Measurements from ENCODE around the gene PIGP.
"Not testable (repeated sequence)": the region's sequence is repeated elsewhere in the genome, so short reads cannot be mapped to it uniquely, and the experiment has no call there.

PIGP gene

GRCh38 chr21:37059181-37059580, 13.7 kb downstream of the PIGP start:
- no peak overlapping the region for H3K9ac ChIP-seq (ENCODE audit: low read length)
- no peaks in the 10 kb centered on the region for H3K27me3 ChIP-seq (ENCODE audit: control insufficient read depth, insufficient read depth, low read length)
- no peaks in the 10 kb centered on the region for H3K9me3 ChIP-seq (ENCODE audit: control insufficient read depth, low read depth, low read length)
- H3K36me3 ChIP-seq (ENCODE audit: control insufficient read depth, low read depth, low read length) = no peaks in the 10 kb centered on the region
- H3K27ac ChIP-seq (ENCODE audit: low read length) = no peak overlapping the region
- no peak overlapping the region for H3K4me3 ChIP-seq (ENCODE audit: low read length)
- H3K4me1 ChIP-seq (ENCODE audit: control insufficient read depth, low read depth, low read length) = peaks cover 10% of the 10 kb centered on the region

GRCh38 chr21:37058261-37058660, 14.6 kb downstream of the PIGP start:
- peaks cover 10% of the 10 kb centered on the region for H3K4me1 ChIP-seq (ENCODE audit: control insufficient read depth, low read depth, low read length)
- H3K27ac ChIP-seq (ENCODE audit: low read length) = no peak overlapping the region
- H3K4me3 ChIP-seq (ENCODE audit: low read length) = no peak overlapping the region
- H3K9me3 ChIP-seq (ENCODE audit: control insufficient read depth, low read depth, low read length) = no peaks in the 10 kb centered on the region
- no peaks in the 10 kb centered on the region for H3K27me3 ChIP-seq (ENCODE audit: control insufficient read depth, insufficient read depth, low read length)
- H3K36me3 ChIP-seq (ENCODE audit: control insufficient read depth, low read depth, low read length) = no peaks in the 10 kb centered on the region
- H3K9ac ChIP-seq (ENCODE audit: low read length) = no peak overlapping the region

- Histone ChIP-seq H3K9me3 (ENCODE audit: control insufficient read depth, low read depth, low read length) (no peaks in the 10 kb centered on the region), H3K9ac (ENCODE audit: low read length) (no peak overlapping the region), H3K27ac (ENCODE audit: low read length) (no peak overlapping the region), H3K4me3 (ENCODE audit: low read length) (no peak overlapping the region), H3K36me3 (ENCODE audit: control insufficient read depth, low read depth, low read length) (no peaks in the 10 kb centered on the region), H3K4me1 (ENCODE audit: control insufficient read depth, low read depth, low read length) (peaks cover 10% of the 10 kb centered on the region), H3K27me3 (ENCODE audit: control insufficient read depth, insufficient read depth, low read length) (no peaks in the 10 kb centered on the region)
Observed at GRCh38 chr21:37057614-37058013, 15.3 kb downstream of the PIGP start.

- Histone ChIP-seq H3K9me3 (ENCODE audit: control insufficient read depth, low read depth, low read length) (no peaks in the 10 kb centered on the region), H3K4me3 (ENCODE audit: low read length) (no peak overlapping the region), H3K27me3 (ENCODE audit: control insufficient read depth, insufficient read depth, low read length) (no peaks in the 10 kb centered on the region), H3K9ac (ENCODE audit: low read length) (no peak overlapping the region), H3K36me3 (ENCODE audit: control insufficient read depth, low read depth, low read length) (no peaks in the 10 kb centered on the region), H3K4me1 (ENCODE audit: control insufficient read depth, low read depth, low read length) (peaks cover 5% of the 10 kb centered on the region), H3K27ac (ENCODE audit: low read length) (no peak overlapping the region)
Observed at GRCh38 chr21:37055271-37055855, 17.5 kb downstream of the PIGP start.

- not testable (repeated sequence) for H3K9me3 ChIP-seq (ENCODE audit: control insufficient read depth, low read depth, low read length); H3K27ac ChIP-seq (ENCODE audit: low read length); H3K36me3 ChIP-seq (ENCODE audit: control insufficient read depth, low read depth, low read length); H3K9ac ChIP-seq (ENCODE audit: low read length); H3K4me3 ChIP-seq (ENCODE audit: low read length)
- Histone ChIP-seq H3K4me1 (ENCODE audit: control insufficient read depth, low read depth, low read length) (peaks cover 10% of the 10 kb centered on the region), H3K27me3 (ENCODE audit: control insufficient read depth, insufficient read depth, low read length) (peaks cover 51% of the 10 kb centered on the region)
Observed at GRCh38 chr21:37049741-37050140, 23.1 kb downstream of the PIGP start.

GRCh38 chr21:37047079-37047478, 25.8 kb downstream of the PIGP start:
- H3K27me3 ChIP-seq (ENCODE audit: control insufficient read depth, insufficient read depth, low read length) = peaks cover 56% of the 10 kb centered on the region
- no peak overlapping the region for H3K27ac ChIP-seq (ENCODE audit: low read length)
- no peaks in the 10 kb centered on the region for H3K36me3 ChIP-seq (ENCODE audit: control insufficient read depth, low read depth, low read length)

GRCh38 chr21:37045556-37045955, 27.3 kb downstream of the PIGP start:
- no peaks in the 10 kb centered on the region for H3K36me3 ChIP-seq (ENCODE audit: control insufficient read depth, low read depth, low read length)
- peaks cover 68% of the 10 kb centered on the region for H3K27me3 ChIP-seq (ENCODE audit: control insufficient read depth, insufficient read depth, low read length)
- no peak overlapping the region for H3K9ac ChIP-seq (ENCODE audit: low read length)
- H3K4me3 ChIP-seq (ENCODE audit: low read length) = no peak overlapping the region
- no peaks in the 10 kb centered on the region for H3K9me3 ChIP-seq (ENCODE audit: control insufficient read depth, low read depth, low read length)
- H3K27ac ChIP-seq (ENCODE audit: low read length) = no peak overlapping the region
- H3K4me1 ChIP-seq (ENCODE audit: control insufficient read depth, low read depth, low read length) = peaks cover 10% of the 10 kb centered on the region

More at GRCh38 chr21:37047079-37047478, 25.8 kb downstream of the PIGP start:
- Histone ChIP-seq H3K9ac (ENCODE audit: low read length) (no peak overlapping the region), H3K9me3 (ENCODE audit: control insufficient read depth, low read depth, low read length) (no peaks in the 10 kb centered on the region), H3K4me1 (ENCODE audit: control insufficient read depth, low read depth, low read length) (peaks cover 10% of the 10 kb centered on the region), H3K4me3 (ENCODE audit: low read length) (no peak overlapping the region)

- no peak overlapping the region for H3K9ac ChIP-seq (ENCODE audit: low read length)
- H3K36me3 ChIP-seq (ENCODE audit: control insufficient read depth, low read depth, low read length) = no peaks in the 10 kb centered on the region
- no peaks in the 10 kb centered on the region for H3K9me3 ChIP-seq (ENCODE audit: control insufficient read depth, low read depth, low read length)
- no peak overlapping the region for H3K4me3 ChIP-seq (ENCODE audit: low read length)
- peaks cover 72% of the 10 kb centered on the region for H3K27me3 ChIP-seq (ENCODE audit: control insufficient read depth, insufficient read depth, low read length)
- H3K4me1 ChIP-seq (ENCODE audit: control insufficient read depth, low read depth, low read length) = peaks cover 10% of the 10 kb centered on the region
- H3K27ac ChIP-seq (ENCODE audit: low read length) = no peak overlapping the region
Observed at GRCh38 chr21:37045149-37045548, 27.7 kb downstream of the PIGP start.

GRCh38 chr21:37044643-37045042, 28.2 kb downstream of the PIGP start:
- H3K9me3 ChIP-seq (ENCODE audit: control insufficient read depth, low read depth, low read length) = no peaks in the 10 kb centered on the region
- no peak overlapping the region for H3K27ac ChIP-seq (ENCODE audit: low read length)
- no peaks in the 10 kb centered on the region for H3K36me3 ChIP-seq (ENCODE audit: control insufficient read depth, low read depth, low read length)
- peaks cover 10% of the 10 kb centered on the region for H3K4me1 ChIP-seq (ENCODE audit: control insufficient read depth, low read depth, low read length)
- H3K9ac ChIP-seq (ENCODE audit: low read length) = no peak overlapping the region
- H3K27me3 ChIP-seq (ENCODE audit: control insufficient read depth, insufficient read depth, low read length) = peaks cover 73% of the 10 kb centered on the region
- H3K4me3 ChIP-seq (ENCODE audit: low read length) = no peak overlapping the region

- Histone ChIP-seq H3K4me1 (ENCODE audit: control insufficient read depth, low read depth, low read length) (peaks cover 14% of the 10 kb centered on the region), H3K27me3 (ENCODE audit: control insufficient read depth, insufficient read depth, low read length) (peaks cover 69% of the 10 kb centered on the region), H3K36me3 (ENCODE audit: control insufficient read depth, low read depth, low read length) (no peaks in the 10 kb centered on the region), H3K4me3 (ENCODE audit: low read length) (no peak overlapping the region), H3K9ac (ENCODE audit: low read length) (no peak overlapping the region), H3K27ac (ENCODE audit: low read length) (no peak overlapping the region), H3K9me3 (ENCODE audit: control insufficient read depth, low read depth, low read length) (no peaks in the 10 kb centered on the region)
Observed at GRCh38 chr21:37043818-37044217, 29.1 kb downstream of the PIGP start.

GRCh38 chr21:37041706-37042271, 31.1 kb downstream of the PIGP start:
- Histone ChIP-seq H3K9ac (ENCODE audit: low read length) (no peak overlapping the region), H3K9me3 (ENCODE audit: control insufficient read depth, low read depth, low read length) (no peaks in the 10 kb centered on the region), H3K4me1 (ENCODE audit: control insufficient read depth, low read depth, low read length) (peaks cover 5% of the 10 kb centered on the region), H3K4me3 (ENCODE audit: low read length) (no peak overlapping the region), H3K27ac (ENCODE audit: low read length) (no peak overlapping the region), H3K36me3 (ENCODE audit: control insufficient read depth, low read depth, low read length) (no peaks in the 10 kb centered on the region), H3K27me3 (ENCODE audit: control insufficient read depth, insufficient read depth, low read length) (peaks cover 67% of the 10 kb centered on the region)

- H3K27ac ChIP-seq (ENCODE audit: low read length) = no peak overlapping the region
- H3K27me3 ChIP-seq (ENCODE audit: control insufficient read depth, insufficient read depth, low read length) = peaks cover 51% of the 10 kb centered on the region
- H3K9ac ChIP-seq (ENCODE audit: low read length) = no peak overlapping the region
- H3K4me3 ChIP-seq (ENCODE audit: low read length) = no peak overlapping the region
- H3K36me3 ChIP-seq (ENCODE audit: control insufficient read depth, low read depth, low read length) = no peaks in the 10 kb centered on the region
- no peaks in the 10 kb centered on the region for H3K9me3 ChIP-seq (ENCODE audit: control insufficient read depth, low read depth, low read length)
- peaks cover 3% of the 10 kb centered on the region for H3K4me1 ChIP-seq (ENCODE audit: control insufficient read depth, low read depth, low read length)
Observed at GRCh38 chr21:37040212-37040611, 32.7 kb downstream of the PIGP start.

Measured in iPS-18a (cell line).